Esophagus muscularis mucosa (tissue), 4 donors: ENCODE results near the gene MYO1E.

Source experiments
- EP300 ChIP-seq: sonication (generic); formaldehyde crosslinking; IDR thresholded peaks from one replicate; pipeline ENCODE4 v1.6.1; 2017; ENCODE audit warnings: antibody characterized with exemption
- POLR2A ChIP-seq: fragments of 450-650 bp; IDR thresholded peaks from one replicate; pipeline ENCODE4 v1.6.1; 2017; ENCODE audit warnings: antibody characterized with exemption, moderate library complexity, mild to moderate bottlenecking, low read depth
- POLR2AphosphoS5 ChIP-seq, 2 donors: sonication (generic); formaldehyde crosslinking; IDR thresholded peaks; one replicate each; pipeline ENCODE4 v1.6.1; 2017; ENCODE audit warnings: antibody characterized with exemption in 2 of 2
- TF ChIP-seq, protein P1 (sequence below), 3 experiments: fragments of 200-600 bp in 2 of 3; fragments of 450-650 bp in 1 of 3; sonication (generic) in 2 of 3; IDR thresholded peaks; one replicate each; pipeline ENCODE4 v1.5.1; 2017 to 2019; ENCODE audit warnings: antibody characterized with exemption in 3 of 3, mild to moderate bottlenecking in 2 of 3, moderate library complexity in 1 of 3

DNA sequence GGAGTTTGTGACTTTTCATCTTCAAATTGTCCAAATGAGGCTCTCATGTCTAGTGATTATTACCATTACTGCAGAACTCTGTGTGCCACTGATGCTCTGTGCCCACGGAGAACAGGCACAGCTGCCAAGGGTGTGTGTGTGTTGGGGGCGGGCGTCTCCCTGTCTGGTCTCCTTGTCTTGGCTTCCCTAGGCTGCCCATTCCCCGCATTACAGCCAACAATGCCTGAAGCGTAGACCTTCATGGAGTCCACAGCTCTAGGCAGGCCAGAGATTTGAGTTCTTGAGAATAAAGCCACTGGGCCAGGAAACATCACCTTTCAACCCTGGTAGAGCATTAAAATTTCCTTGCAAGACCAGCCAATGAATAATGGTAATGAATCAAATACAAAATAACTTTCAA is 225.0 kb downstream of the MYO1E start:
- TF ChIP-seq POLR2A, result no peak
- TF ChIP-seq, protein P1, sequence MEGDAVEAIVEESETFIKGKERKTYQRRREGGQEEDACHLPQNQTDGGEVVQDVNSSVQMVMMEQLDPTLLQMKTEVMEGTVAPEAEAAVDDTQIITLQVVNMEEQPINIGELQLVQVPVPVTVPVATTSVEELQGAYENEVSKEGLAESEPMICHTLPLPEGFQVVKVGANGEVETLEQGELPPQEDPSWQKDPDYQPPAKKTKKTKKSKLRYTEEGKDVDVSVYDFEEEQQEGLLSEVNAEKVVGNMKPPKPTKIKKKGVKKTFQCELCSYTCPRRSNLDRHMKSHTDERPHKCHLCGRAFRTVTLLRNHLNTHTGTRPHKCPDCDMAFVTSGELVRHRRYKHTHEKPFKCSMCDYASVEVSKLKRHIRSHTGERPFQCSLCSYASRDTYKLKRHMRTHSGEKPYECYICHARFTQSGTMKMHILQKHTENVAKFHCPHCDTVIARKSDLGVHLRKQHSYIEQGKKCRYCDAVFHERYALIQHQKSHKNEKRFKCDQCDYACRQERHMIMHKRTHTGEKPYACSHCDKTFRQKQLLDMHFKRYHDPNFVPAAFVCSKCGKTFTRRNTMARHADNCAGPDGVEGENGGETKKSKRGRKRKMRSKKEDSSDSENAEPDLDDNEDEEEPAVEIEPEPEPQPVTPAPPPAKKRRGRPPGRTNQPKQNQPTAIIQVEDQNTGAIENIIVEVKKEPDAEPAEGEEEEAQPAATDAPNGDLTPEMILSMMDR (IDR thresholded peaks at IDR 0.05), result no peak
- TF ChIP-seq POLR2AphosphoS5 (IDR thresholded peaks at IDR 0.05), result no peak
- TF ChIP-seq EP300, result no peak
